ENCODE results near the gene NFIA.
A peak's percentile ranks its signal among the peaks of the same experiment; 100 is the strongest.

The NFIA gene

DNA sequence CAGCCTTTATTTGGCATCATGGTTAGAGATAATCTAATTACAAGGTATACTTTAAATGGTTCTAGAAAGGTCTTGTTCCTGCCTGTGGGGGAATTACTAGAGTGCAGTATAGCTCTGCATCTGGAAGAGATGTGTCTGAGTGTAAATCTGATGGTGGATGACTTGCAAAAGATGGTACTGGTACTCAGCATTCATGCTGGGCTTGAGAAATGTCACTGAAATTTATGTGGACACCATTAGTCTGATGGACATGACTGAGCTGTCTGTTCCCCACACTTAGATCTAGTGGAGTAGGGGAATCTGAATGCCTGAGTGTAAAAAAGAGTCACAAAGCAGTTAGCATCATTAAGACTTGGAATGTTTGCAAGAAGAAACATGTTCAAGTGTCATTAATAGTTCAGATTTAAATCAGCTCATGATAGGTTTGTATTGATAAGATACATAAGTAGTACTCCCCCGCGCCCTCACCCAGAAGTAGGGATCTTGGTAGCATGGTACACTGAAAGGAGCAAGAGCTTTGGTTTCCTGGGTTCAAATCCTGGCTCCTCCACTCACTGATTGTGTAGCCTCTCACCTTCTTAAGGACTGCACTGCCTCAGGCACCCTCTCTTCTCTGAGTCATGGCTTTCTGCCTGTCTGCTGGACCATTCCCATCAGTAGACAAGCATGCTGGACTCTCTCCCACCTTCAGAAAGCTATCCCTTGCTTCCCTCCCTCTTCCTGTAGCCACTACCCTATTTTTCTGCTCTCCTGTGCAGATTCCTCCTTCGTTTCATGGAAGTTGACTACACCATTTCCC is 292.9 kb downstream of the NFIA start:
- ChIA-PET POLR2A (no interaction called here), CTCF (interaction anchor here (0.7 kb wide), 1 partner anchor 36 kb away, joined by 3 read pairs; no protein-coding TSS in a partner anchor)
- Histone ChIP-seq H3K9me3 (ENCODE audit: control insufficient read depth, insufficient read depth, low read depth, low read length) (no peaks in the 10 kb centered on the region), H3K36me3 (ENCODE audit: control insufficient read depth in 2 of 2, insufficient read depth in 1 of 2, low read length in 2 of 2) (peaks cover 0 to under 1% of the 10 kb centered on the region in 2 experiments; a peak in 1 of 3 replicates), H3K4me3 (ENCODE audit: low read depth, low read length) (no peak overlapping the region), H3K27ac (ENCODE audit: extremely low read depth, low read depth, low read length) (no peak overlapping the region), H3K4me1 (ENCODE audit: control insufficient read depth, insufficient read depth, low read length) (no peaks in the 10 kb centered on the region)
- TF ChIP-seq ZFHX2 (tag by site-specific recombination; conservative IDR thresholded peaks at IDR 0.05) (no peak), RBAK (tag by site-specific recombination; IDR thresholded peaks at IDR 0.05) (no peak)

- TF ChIP-seq SCRT1 (tag by site-specific recombination; IDR thresholded peaks at IDR 0.05; ENCODE audit: borderline replicate concordance) (peak; percentile 61; the same call in 1 of the 2 replicates), SCRT2 (tag by site-specific recombination; IDR thresholded peaks at IDR 0.05) (0 out of 2 replicates have a peak, but pooled peaks have one; percentile 55), ZNF639 (tag by site-specific recombination; IDR thresholded peaks at IDR 0.05) (no peak)
- POLR2A ChIA-PET: no interaction called here
- Histone ChIP-seq H3K27ac (ENCODE audit: extremely low read depth, low read depth, low read length) (no peak overlapping the region), H3K9me3 (ENCODE audit: control insufficient read depth, insufficient read depth, low read depth, low read length) (no peaks in the 10 kb centered on the region), H3K36me3 (ENCODE audit: control insufficient read depth in 2 of 2, insufficient read depth in 1 of 2, low read length in 2 of 2) (no peaks in the 10 kb centered on the region), H3K4me1 (ENCODE audit: control insufficient read depth, insufficient read depth, low read length) (no peaks in the 10 kb centered on the region), H3K4me3 (ENCODE audit: low read depth, low read length) (no peak overlapping the region)
- CTCF ChIA-PET: interaction anchor here (0.7 kb wide), 1 partner anchor 37 kb away, joined by 3 read pairs; no protein-coding TSS in a partner anchor
These were observed 293.8 kb downstream of the NFIA start for GRCh38 chr1:61376151-61376550.

GRCh38 chr1:61377242-61377958 is 295.0 kb downstream of the NFIA start:
- no peak overlapping the region for H3K4me3 ChIP-seq (ENCODE audit: low read depth, low read length)
- TF ChIP-seq ZNF600 (tag by site-specific recombination; IDR thresholded peaks at IDR 0.05) (no peak), ZNF704 (tag by site-specific recombination; IDR thresholded peaks at IDR 0.05) (no peak), ZSCAN23 (tag by site-specific recombination; IDR thresholded peaks at IDR 0.05) (no peak), ZNF202 (tag by site-specific recombination; IDR thresholded peaks at IDR 0.05; ENCODE audit: borderline replicate concordance) (no peak), AEBP2 (tag by site-specific recombination; IDR thresholded peaks at IDR 0.05; ENCODE audit: borderline replicate concordance) (no peak), ZNF629 (tag by site-specific recombination; IDR thresholded peaks at IDR 0.05) (no peak)
- ChIA-PET CTCF (no interaction called here), POLR2A (no interaction called here)
- no peaks in the 10 kb centered on the region for H3K9me3 ChIP-seq (ENCODE audit: control insufficient read depth, insufficient read depth, low read depth, low read length)
- H3K4me1 ChIP-seq (ENCODE audit: control insufficient read depth, insufficient read depth, low read length): no peaks in the 10 kb centered on the region
- no peaks in the 10 kb centered on the region for H3K36me3 ChIP-seq (ENCODE audit: control insufficient read depth in 2 of 2, insufficient read depth in 1 of 2, low read length in 2 of 2)
- no peak overlapping the region for H3K27ac ChIP-seq (ENCODE audit: extremely low read depth, low read depth, low read length)

Data from HEK293 (cell line).